GM23338 (cell line): ENCODE data around the gene SFSWAP. TPM values are rescaled to one million over a fixed set of nuclear protein-coding genes. Genes with fewer than 3 reads are reported as not detected.
A peak's percentile ranks its signal among the peaks of the same experiment; 100 is the strongest.

ENCODE experiments used
- ATAC-seq: fragments of 200-7000 bp; cut with Tn5 transposase; 3 replicates; pipeline ENCODE4 v1.9.1; 2020
- DNase-seq: peaks from one replicate; pipeline ENCODE4 v3.0.0-alpha.2; 2015; ENCODE audit warnings: low spot score
- H2AFZ ChIP-seq: fragments of 200-600 bp; sonication (generic); 2 replicates; pipeline ENCODE4 v1.8.0; 2016; ENCODE audit warnings: antibody characterized with exemption, mild to moderate bottlenecking, moderate library complexity
- H3F3A ChIP-seq: fragments of 200-600 bp; sonication (generic); replicated peaks from 2 replicates; pipeline ENCODE4 v1.8.0; 2017; ENCODE audit warnings: antibody characterized with exemption, mixed run types, low read depth
- H3K27ac ChIP-seq: fragments of 200-600 bp; sonication (generic); 2 replicates; pipeline ENCODE4 v1.6.1; 2016; ENCODE audit warnings: low read depth
- H3K27me3 ChIP-seq: fragments of 200-600 bp; sonication (generic); 2 replicates; pipeline ENCODE4 v1.8.0; 2016; ENCODE audit warnings: mild to moderate bottlenecking, mixed run types, moderate library complexity; ENCODE audit not compliant: insufficient read depth
- H3K36me3 ChIP-seq: fragments of 200-600 bp; sonication (generic); 2 replicates; pipeline ENCODE4 v1.8.0; 2016; ENCODE audit warnings: mild to moderate bottlenecking; ENCODE audit not compliant: insufficient read depth
- H3K4me1 ChIP-seq: fragments of 200-600 bp; sonication (generic); 2 replicates; pipeline ENCODE4 v1.8.0; 2016; ENCODE audit warnings: mild to moderate bottlenecking, moderate library complexity; ENCODE audit not compliant: insufficient read depth
- H3K4me2 ChIP-seq: fragments of 200-600 bp; sonication (generic); 2 replicates; pipeline ENCODE4 v1.7.1; 2017; ENCODE audit warnings: mixed run types
- H3K4me3 ChIP-seq: fragments of 200-600 bp; sonication (generic); 2 replicates; pipeline ENCODE4 v1.6.1; 2016; ENCODE audit warnings: mixed run types
- H3K79me2 ChIP-seq: fragments of 200-600 bp; sonication (generic); replicated peaks from 2 replicates; pipeline ENCODE4 v1.8.0; 2017; ENCODE audit warnings: mild to moderate bottlenecking; ENCODE audit not compliant: insufficient read depth
- H3K9me2 ChIP-seq: fragments of 200-600 bp; sonication (generic); 2 replicates; pipeline ENCODE4 v1.8.0; 2017; ENCODE audit not compliant: insufficient read depth
- H4K20me1 ChIP-seq: fragments of 200-600 bp; sonication (generic); replicated peaks from 2 replicates; pipeline ENCODE4 v1.8.0; 2017; ENCODE audit warnings: mild to moderate bottlenecking; ENCODE audit not compliant: insufficient read depth
- H3K27ac Mint-ChIP-seq: 2 replicates; pipeline ENCODE4 v1.8.0; 2020; ENCODE audit warnings: inconsistent platforms, mild to moderate bottlenecking, moderate library complexity, mixed read lengths
- H3K27me3 Mint-ChIP-seq: 3 replicates; pipeline ENCODE4 v1.8.0; 2022; ENCODE audit warnings: low read depth, mild to moderate bottlenecking, moderate library complexity, mixed read lengths, inconsistent platforms; ENCODE audit not compliant: insufficient read depth, poor library complexity
- H3K36me3 Mint-ChIP-seq: 3 replicates; pipeline ENCODE4 v1.8.0; 2021; ENCODE audit warnings: low read depth, mild to moderate bottlenecking, inconsistent platforms, moderate library complexity, mixed read lengths
- H3K4me1 Mint-ChIP-seq: 3 replicates; pipeline ENCODE4 v1.8.0; 2020; ENCODE audit warnings: mild to moderate bottlenecking, inconsistent platforms, mixed read lengths
- H3K4me3 Mint-ChIP-seq: 3 replicates; pipeline ENCODE4 v1.8.0; 2021; ENCODE audit warnings: moderate library complexity, mild to moderate bottlenecking, inconsistent platforms, mixed read lengths
- H3K9me3 Mint-ChIP-seq: 3 replicates; pipeline ENCODE4 v1.8.0; 2020; ENCODE audit warnings: moderate library complexity, mild to moderate bottlenecking, inconsistent platforms, mixed read lengths
- CREB1 ChIP-seq: fragments of 250-450 bp; sonication (Bioruptor Pico); IDR thresholded peaks from 2 replicates; pipeline ENCODE4 v1.5.0; 2020; ENCODE audit warnings: low read depth, mild to moderate bottlenecking, moderate library complexity
- ETS1 ChIP-seq: IDR thresholded peaks from 2 replicates; pipeline ENCODE4 v1.6.1; 2016; ENCODE audit warnings: antibody characterized with exemption
- EZH2 ChIP-seq: fragments of 200-600 bp; sonication (generic); IDR thresholded peaks from one replicate; pipeline ENCODE4 v1.8.0; 2017; ENCODE audit warnings: antibody characterized with exemption, mild to moderate bottlenecking, low read depth; ENCODE audit not compliant: unreplicated experiment
- EZH2phosphoT487 ChIP-seq: fragments of 200-600 bp; sonication (generic); IDR thresholded peaks from one replicate; pipeline ENCODE4 v1.8.1; 2018; ENCODE audit warnings: antibody characterized with exemption; ENCODE audit not compliant: unreplicated experiment
- JUNB ChIP-seq: IDR thresholded peaks from one replicate; pipeline ENCODE4 v1.6.1; 2016; ENCODE audit warnings: antibody characterized with exemption; ENCODE audit not compliant: unreplicated experiment
- NANOG ChIP-seq: IDR thresholded peaks from 2 replicates; pipeline ENCODE4 v1.6.1; 2016; ENCODE audit warnings: antibody characterized with exemption, borderline replicate concordance
- POLR2AphosphoS5 ChIP-seq: IDR thresholded peaks from 2 replicates; pipeline ENCODE4 v1.6.1; 2016; ENCODE audit warnings: antibody characterized with exemption, low read depth
- REST ChIP-seq: IDR thresholded peaks from one replicate; pipeline ENCODE4 v1.6.1; 2018; ENCODE audit warnings: antibody characterized with exemption; ENCODE audit not compliant: unreplicated experiment
- STAT1 ChIP-seq: IDR thresholded peaks from one replicate; pipeline ENCODE4 v1.6.1; 2016; ENCODE audit warnings: antibody characterized with exemption; ENCODE audit not compliant: unreplicated experiment
- ZNF114 ChIP-seq: fragments of 250-450 bp; sonication (Bioruptor Pico); IDR thresholded peaks from 2 replicates; pipeline ENCODE4 v1.5.0; 2020; ENCODE audit warnings: mild to moderate bottlenecking, moderate library complexity
- ZNF331 ChIP-seq: fragments of 250-450 bp; sonication (Bioruptor Pico); IDR thresholded peaks from 2 replicates; pipeline ENCODE4 v1.5.0; 2020; ENCODE audit warnings: low read depth, mild to moderate bottlenecking, moderate library complexity
- ZNF462 ChIP-seq: fragments of 250-450 bp; sonication (Bioruptor Pico); IDR thresholded peaks from 2 replicates; pipeline ENCODE4 v1.5.0; 2020; ENCODE audit warnings: mild to moderate bottlenecking, moderate library complexity
- polyA plus RNA-seq: library from polyadenylated mRNA; unstranded; fragments of >200 nt; fragmentation: Nextera tagmentation; extraction: Ambion mirVana; gene quantifications from 2 replicates; pipeline ENCODE4 v1.2.1, GENCODE V29; 2016
- total RNA-seq: library from RNA; depleted of rRNA; stranded (reverse); fragments of >200 nt; shearing (Covaris generic); gene quantifications from 2 replicates; pipeline ENCODE4 v1.2.3, GENCODE V29; 2014
- TF ChIP-seq, protein P1 (sequence below), 2 experiments: fragments of 200-600 bp in 1 of 2; sonication (generic) in 1 of 2; conservative IDR thresholded peaks; 2 replicates each; pipeline versions ENCODE4 v1.5.1 to v1.6.1; 2016 to 2017; ENCODE audit warnings: antibody characterized with exemption in 2 of 2, low read depth in 2 of 2, mild to moderate bottlenecking in 2 of 2, moderate library complexity in 1 of 2

Gene SFSWAP
- total and polyA plus RNA-seq, 2 experiments from 2014 or later = 41.0 to 49.8 TPM

- TF ChIP-seq ZNF331 (CRISPR knock-in tag) = no peak
- TF ChIP-seq STAT1 = no peak
- TF ChIP-seq EZH2 = no peak
- no peak for TF ChIP-seq ETS1
- TF ChIP-seq ZNF462 (CRISPR knock-in tag) = no peak
- no peak for TF ChIP-seq EZH2phosphoT487
- TF ChIP-seq, protein P1, sequence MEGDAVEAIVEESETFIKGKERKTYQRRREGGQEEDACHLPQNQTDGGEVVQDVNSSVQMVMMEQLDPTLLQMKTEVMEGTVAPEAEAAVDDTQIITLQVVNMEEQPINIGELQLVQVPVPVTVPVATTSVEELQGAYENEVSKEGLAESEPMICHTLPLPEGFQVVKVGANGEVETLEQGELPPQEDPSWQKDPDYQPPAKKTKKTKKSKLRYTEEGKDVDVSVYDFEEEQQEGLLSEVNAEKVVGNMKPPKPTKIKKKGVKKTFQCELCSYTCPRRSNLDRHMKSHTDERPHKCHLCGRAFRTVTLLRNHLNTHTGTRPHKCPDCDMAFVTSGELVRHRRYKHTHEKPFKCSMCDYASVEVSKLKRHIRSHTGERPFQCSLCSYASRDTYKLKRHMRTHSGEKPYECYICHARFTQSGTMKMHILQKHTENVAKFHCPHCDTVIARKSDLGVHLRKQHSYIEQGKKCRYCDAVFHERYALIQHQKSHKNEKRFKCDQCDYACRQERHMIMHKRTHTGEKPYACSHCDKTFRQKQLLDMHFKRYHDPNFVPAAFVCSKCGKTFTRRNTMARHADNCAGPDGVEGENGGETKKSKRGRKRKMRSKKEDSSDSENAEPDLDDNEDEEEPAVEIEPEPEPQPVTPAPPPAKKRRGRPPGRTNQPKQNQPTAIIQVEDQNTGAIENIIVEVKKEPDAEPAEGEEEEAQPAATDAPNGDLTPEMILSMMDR (conservative IDR thresholded peaks at IDR 0.05; ENCODE audit: low read depth in 2 of 2) = no peak
- TF ChIP-seq JUNB = no peak
- no peak for TF ChIP-seq POLR2AphosphoS5
- no peak for TF ChIP-seq ZNF114 (CRISPR knock-in tag)
- TF ChIP-seq CREB1 (CRISPR knock-in tag) = no peak
- no peak for TF ChIP-seq NANOG
- TF ChIP-seq REST = no peak
- H3K27ac Mint-ChIP-seq = peak overlapping the region; percentile 97
- Histone ChIP-seq H3K4me3 (no peak overlapping the region), H3K27me3 (no peaks in the 10 kb centered on the region), H3F3A (peaks cover 30% of the 10 kb centered on the region), H3K79me2 (peaks cover 53% of the 10 kb centered on the region), H3K27ac (peak overlapping the region; percentile 96), H3K9me2 (no peaks in the 10 kb centered on the region), H2AFZ (no peak overlapping the region), H3K4me2 (peak overlapping the region; percentile 19), H4K20me1 (no peaks in the 10 kb centered on the region), H3K36me3 (peaks cover 37% of the 10 kb centered on the region), H3K4me1 (peaks cover 43% of the 10 kb centered on the region)
- DNase-seq (peak; percentile 44), ATAC-seq (peak; percentile 16; the same call in 2 of the 3 replicates)
- no peaks in the 10 kb centered on the region for H3K9me3 Mint-ChIP-seq
- H3K36me3 Mint-ChIP-seq = peaks cover 85% of the 10 kb centered on the region
- H3K27me3 Mint-ChIP-seq = peaks cover 2% of the 10 kb centered on the region
- H3K4me3 Mint-ChIP-seq = peak overlapping the region; percentile 9; the same call in 2 of the 3 replicates
- H3K4me1 Mint-ChIP-seq = peaks cover 63% of the 10 kb centered on the region
Measured at GRCh38 chr12:131724534-131724933, 13.6 kb downstream of the SFSWAP start.
